ENCODE results near the gene TTYH2. TPM values are rescaled to one million over a fixed set of nuclear protein-coding genes. Genes with fewer than 3 reads are reported as not detected.

TTYH2 gene
- total RNA-seq, 1 donor from 2014 or later = 0.90 TPM

- DNase-seq (ENCODE audit: low read depth in 2 of 2) = no peak
Observed at GRCh38 chr17:74233937-74234336, 20.6 kb downstream of the TTYH2 start.

GRCh38 chr17:74234486-74234885 lies 21.1 kb downstream of the TTYH2 start:
- no peak for DNase-seq (ENCODE audit: low read depth in 2 of 2)

- no peak for DNase-seq (ENCODE audit: low read depth in 2 of 2)
Observed at GRCh38 chr17:74235040-74235581, 21.7 kb downstream of the TTYH2 start.

GRCh38 chr17:74235911-74236371 lies 22.6 kb downstream of the TTYH2 start:
- DNase-seq (ENCODE audit: low read depth in 2 of 2) = no peak

GRCh38 chr17:74237321-74237720 lies 23.9 kb downstream of the TTYH2 start:
- no peak for DNase-seq (ENCODE audit: low read depth in 2 of 2)

GRCh38 chr17:74239172-74239571 lies 25.8 kb downstream of the TTYH2 start:
- DNase-seq (ENCODE audit: low read depth in 2 of 2) = no peak

GRCh38 chr17:74240618-74241205 lies 27.3 kb downstream of the TTYH2 start:
- no peak for DNase-seq (ENCODE audit: low read depth in 2 of 2)

GRCh38 chr17:74241431-74241830 lies 28.1 kb downstream of the TTYH2 start:
- no peak for DNase-seq (ENCODE audit: low read depth in 2 of 2)

GRCh38 chr17:74241847-74242246 lies 28.5 kb downstream of the TTYH2 start:
- no peak for DNase-seq (ENCODE audit: low read depth in 2 of 2)

- DNase-seq (ENCODE audit: low read depth in 2 of 2) = no peak
Observed at GRCh38 chr17:74243013-74243755, 29.8 kb downstream of the TTYH2 start.

GRCh38 chr17:74244128-74244527 lies 30.8 kb downstream of the TTYH2 start:
- no peak for DNase-seq (ENCODE audit: low read depth in 2 of 2)

- DNase-seq (ENCODE audit: low read depth in 2 of 2) = no peak
Observed at GRCh38 chr17:74244548-74244947, 31.2 kb downstream of the TTYH2 start.

- DNase-seq (ENCODE audit: low read depth in 2 of 2) = no peak
Observed at GRCh38 chr17:74245145-74245831, 31.9 kb downstream of the TTYH2 start.

- DNase-seq (ENCODE audit: low read depth in 2 of 2) = no peak
Observed at GRCh38 chr17:74245871-74246270, 32.5 kb downstream of the TTYH2 start.

- no peak for DNase-seq (ENCODE audit: low read depth in 2 of 2)
Observed at GRCh38 chr17:74249590-74250270, 36.4 kb downstream of the TTYH2 start.

GRCh38 chr17:74250324-74250995 lies 37.1 kb downstream of the TTYH2 start:
- DNase-seq (ENCODE audit: low read depth in 2 of 2) = no peak

GRCh38 chr17:74251051-74251450 lies 37.7 kb downstream of the TTYH2 start:
- no peak for DNase-seq (ENCODE audit: low read depth in 2 of 2)

- DNase-seq (ENCODE audit: low read depth in 2 of 2) = no peak
Observed at GRCh38 chr17:74251569-74251968, 38.2 kb downstream of the TTYH2 start.

- DNase-seq (ENCODE audit: low read depth in 2 of 2) = no peak
Observed at GRCh38 chr17:74252211-74252610, 38.8 kb downstream of the TTYH2 start.

GRCh38 chr17:74253036-74253435 lies 39.7 kb downstream of the TTYH2 start:
- DNase-seq (ENCODE audit: low read depth in 2 of 2) = no peak

GRCh38 chr17:74257311-74257710 lies 43.9 kb downstream of the TTYH2 start:
- no peak for DNase-seq (ENCODE audit: low read depth in 2 of 2)

Data from dermis microvascular lymphatic vessel endothelial cell (primary cell).